Left lung (tissue), 10 donors: ENCODE measurements around the gene RBFOX2. TPM values are rescaled to one million over a fixed set of nuclear protein-coding genes. Genes with fewer than 3 reads are reported as not detected.

Experiments
- ATAC-seq: fragments of 200-7000 bp; cut with Tn5 transposase; one replicate; pipeline ENCODE4 v1.9.1; 2020; ENCODE audit warnings: moderate library complexity
- DNase-seq, 4 donors: peaks; one replicate each; pipeline ENCODE4 v3.0.0-alpha.2; 2013 to 2020
- H3K27ac ChIP-seq, 2 donors: fragments of 200-600 bp; sonication (generic) in 1 of 2; one replicate each; pipeline versions ENCODE4 v1.5.0 to v1.8.0; 2020 to 2021
- H3K27me3 ChIP-seq, 2 donors: fragments of 200-600 bp; sonication (generic) in 1 of 2; one replicate each; pipeline versions ENCODE4 v1.5.0 to v1.8.0; 2020 to 2021
- H3K36me3 ChIP-seq, 2 donors: fragments of 200-600 bp; sonication (generic) in 1 of 2; one replicate each; pipeline versions ENCODE4 v1.5.0 to v1.8.0; 2020 to 2021
- H3K4me1 ChIP-seq, 2 donors: fragments of 200-600 bp; one replicate each; pipeline ENCODE4 v1.8.0; 2021
- H3K4me3 ChIP-seq, 2 donors: fragments of 200-600 bp; sonication (generic) in 1 of 2; one replicate each; pipeline versions ENCODE4 v1.5.0 to v1.8.0; 2020 to 2021; ENCODE audit warnings: mild to moderate bottlenecking in 1 of 2
- H3K9me3 ChIP-seq, 2 donors: fragments of 200-600 bp; sonication (generic) in 1 of 2; one replicate each; pipeline versions ENCODE4 v1.5.0 to v1.8.0; 2020 to 2021
- intact Hi-C, 2 donors: fragments of 100-400 bp; cut with DNase I; formaldehyde crosslinking; loops; one replicate each; pipeline versions ENCODE4 v1.11.2 to v1.14.2; 2022
- polyA plus RNA-seq, 6 donors: library from polyadenylated mRNA; unstranded; fragments of 120-200 nt; gene quantifications; one replicate each; pipeline ENCODE4 v1.2.1, GENCODE V29; 2013; ENCODE audit not compliant: insufficient read length in 6 of 6
- total RNA-seq, 2 donors: library from RNA; stranded (reverse); fragmentation: NEBNext Ultra II Directional; extraction: Animal tissue kit (Norgen Biotek cat#: 25700); gene quantifications; one replicate each; pipeline ENCODE4 v1.2.1, GENCODE V29; 2021
- TF ChIP-seq, protein P1 (sequence below), 2 donors: fragments of 200-600 bp; sonication (generic) in 1 of 2; IDR thresholded peaks; one replicate each; pipeline versions ENCODE4 v1.5.0 to v1.8.0; 2021; ENCODE audit warnings: antibody characterized with exemption in 2 of 2
- donor health status: DM: no; HTN: yes; CAD: no.
- donor health status: DM: no; HTN: no; CAD: no.

The RBFOX2 gene
- total and polyA plus RNA-seq, 8 donors, result 63.1 to 171 (median 154) TPM

- H3K36me3 ChIP-seq, result no peaks in the 10 kb centered on the region
- no peaks in the 10 kb centered on the region for H3K27me3 ChIP-seq
- no peak for DNase-seq
- H3K9me3 ChIP-seq, result no peaks in the 10 kb centered on the region
- H3K4me1 ChIP-seq, result no peaks in the 10 kb centered on the region
- H3K4me3 ChIP-seq, result no peak overlapping the region
- intact Hi-C loops, result no loop called here
- no peak for ATAC-seq
- TF ChIP-seq, protein P1, sequence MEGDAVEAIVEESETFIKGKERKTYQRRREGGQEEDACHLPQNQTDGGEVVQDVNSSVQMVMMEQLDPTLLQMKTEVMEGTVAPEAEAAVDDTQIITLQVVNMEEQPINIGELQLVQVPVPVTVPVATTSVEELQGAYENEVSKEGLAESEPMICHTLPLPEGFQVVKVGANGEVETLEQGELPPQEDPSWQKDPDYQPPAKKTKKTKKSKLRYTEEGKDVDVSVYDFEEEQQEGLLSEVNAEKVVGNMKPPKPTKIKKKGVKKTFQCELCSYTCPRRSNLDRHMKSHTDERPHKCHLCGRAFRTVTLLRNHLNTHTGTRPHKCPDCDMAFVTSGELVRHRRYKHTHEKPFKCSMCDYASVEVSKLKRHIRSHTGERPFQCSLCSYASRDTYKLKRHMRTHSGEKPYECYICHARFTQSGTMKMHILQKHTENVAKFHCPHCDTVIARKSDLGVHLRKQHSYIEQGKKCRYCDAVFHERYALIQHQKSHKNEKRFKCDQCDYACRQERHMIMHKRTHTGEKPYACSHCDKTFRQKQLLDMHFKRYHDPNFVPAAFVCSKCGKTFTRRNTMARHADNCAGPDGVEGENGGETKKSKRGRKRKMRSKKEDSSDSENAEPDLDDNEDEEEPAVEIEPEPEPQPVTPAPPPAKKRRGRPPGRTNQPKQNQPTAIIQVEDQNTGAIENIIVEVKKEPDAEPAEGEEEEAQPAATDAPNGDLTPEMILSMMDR (IDR thresholded peaks at IDR 0.05), result no peak
- no peak overlapping the region for H3K27ac ChIP-seq
These were observed 181.8 kb downstream of the RBFOX2 start for GRCh38 chr22:35846804-35847203.

DNA sequence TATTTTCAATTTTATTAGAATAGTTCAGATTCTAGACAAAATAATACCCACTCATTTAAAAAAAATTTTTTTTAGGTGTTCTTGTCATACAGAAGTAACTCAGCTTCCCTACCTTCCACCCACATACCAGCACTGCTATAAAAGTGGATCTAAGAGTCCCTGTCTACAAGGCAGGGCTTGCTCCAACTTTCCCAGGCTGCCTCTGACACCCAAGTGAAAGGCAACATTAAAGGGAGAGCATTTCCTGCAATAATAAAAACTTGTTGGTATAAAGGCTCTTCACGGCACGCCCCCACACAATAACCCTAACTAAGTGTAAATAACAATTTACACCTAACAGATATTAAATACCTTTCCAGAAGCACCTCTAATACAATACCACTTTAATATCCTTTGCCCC, 183.7 kb downstream of the RBFOX2 start:
- Histone ChIP-seq H3K27ac (no peak overlapping the region), H3K9me3 (no peaks in the 10 kb centered on the region), H3K36me3 (no peaks in the 10 kb centered on the region), H3K4me3 (no peak overlapping the region), H3K27me3 (no peaks in the 10 kb centered on the region), H3K4me1 (peaks cover 0 to 3% of the 10 kb centered on the region in 2 donors)
- TF ChIP-seq, protein P1 (IDR thresholded peaks at IDR 0.05), result no peak
- intact Hi-C loops, result no loop called here
- ATAC-seq (no peak), DNase-seq (no peak)

DNA sequence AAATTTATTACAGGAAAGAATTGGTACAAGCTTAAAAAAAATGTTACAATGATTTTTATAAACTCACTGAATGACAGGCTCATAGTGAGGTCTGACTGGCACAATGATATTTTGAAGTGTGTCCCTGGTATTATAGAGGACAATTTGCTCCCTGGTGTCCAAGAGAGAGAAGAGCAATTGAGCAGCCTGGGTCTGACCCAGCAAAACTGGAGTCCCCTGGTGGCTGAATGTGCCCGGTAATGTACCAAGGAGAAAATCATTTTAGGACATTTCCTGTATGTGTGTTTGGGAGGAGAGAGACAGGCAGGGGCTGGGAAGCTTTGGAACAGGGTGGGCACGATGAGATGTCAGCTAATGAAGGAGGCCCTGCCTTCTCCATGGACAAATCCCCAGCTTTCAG, 185.7 kb downstream of the RBFOX2 start:
- ATAC-seq, result peak; percentile 22
- Histone ChIP-seq H3K9me3 (no peaks in the 10 kb centered on the region), H3K36me3 (no peaks in the 10 kb centered on the region), H3K27me3 (no peaks in the 10 kb centered on the region), H3K4me3 (no peak overlapping the region), H3K27ac (peak overlapping the region in 1 of 2 donors; percentile 33), H3K4me1 (peaks cover 8 to 13% of the 10 kb centered on the region in 2 donors)
- intact Hi-C loops, result no loop called here
- TF ChIP-seq, protein P1 (IDR thresholded peaks at IDR 0.05), result peak in 1 of 2 donors; percentile 17
- no peak for DNase-seq

DNA sequence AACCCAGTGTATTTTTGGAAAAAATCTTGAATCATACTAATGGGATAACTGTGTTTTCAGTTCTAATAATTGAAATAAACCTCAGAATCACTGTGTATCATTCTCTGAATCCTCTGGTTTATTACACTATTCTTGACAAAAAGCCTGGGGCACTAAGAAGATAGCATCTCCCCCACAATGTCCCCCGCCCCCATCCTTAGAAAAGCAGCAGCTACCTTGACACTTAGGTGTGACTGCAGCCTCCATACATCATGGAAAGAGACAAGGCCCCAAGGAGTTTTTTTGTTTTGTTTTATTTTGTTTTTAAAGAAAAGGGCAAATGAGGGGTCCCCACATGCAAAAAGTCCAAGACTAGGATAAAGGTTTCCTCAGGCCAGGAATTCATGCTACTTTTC, 186.1 kb downstream of the RBFOX2 start:
- ATAC-seq (no peak), DNase-seq (no peak)
- H3K27ac ChIP-seq, result peak overlapping the region in 1 of 2 donors; percentile 33
- H3K4me3 ChIP-seq, result no peak overlapping the region
- intact Hi-C loops, result no loop called here
- H3K4me1 ChIP-seq, result peaks cover 13 to 17% of the 10 kb centered on the region in 2 donors
- no peaks in the 10 kb centered on the region for H3K36me3 ChIP-seq
- H3K27me3 ChIP-seq, result no peaks in the 10 kb centered on the region
- no peaks in the 10 kb centered on the region for H3K9me3 ChIP-seq
- TF ChIP-seq, protein P1 (IDR thresholded peaks at IDR 0.05), result no peak

DNA sequence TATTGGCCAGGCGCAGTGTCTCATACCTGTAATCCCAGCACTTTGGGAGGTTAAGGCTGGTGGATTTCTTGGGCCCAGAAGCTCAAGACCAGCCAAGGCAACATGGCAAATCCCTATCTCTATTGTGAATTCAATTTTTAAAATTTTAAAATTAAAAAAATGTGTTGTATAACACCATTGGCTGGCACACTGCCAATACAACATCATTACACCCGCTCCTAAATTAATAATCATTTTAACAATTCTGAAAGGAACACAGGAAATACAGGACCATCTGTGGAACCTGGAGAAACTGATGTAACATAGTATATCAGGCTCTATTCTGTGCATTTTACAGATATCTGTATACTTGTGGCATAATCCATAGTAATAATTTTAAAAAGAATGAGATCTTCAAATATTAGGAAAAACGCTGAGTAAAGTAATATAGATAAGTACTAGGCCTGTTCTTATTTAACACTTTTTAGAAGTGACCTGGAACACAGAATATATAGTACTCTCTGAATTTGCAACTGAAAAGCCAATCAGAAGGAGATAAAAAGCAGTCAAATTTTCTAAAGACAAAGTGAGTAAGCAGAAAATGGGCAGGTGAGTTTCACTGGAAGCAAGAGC, 186.6 kb downstream of the RBFOX2 start:
- H3K4me3 ChIP-seq, result no peak overlapping the region
- peaks cover 16 to 22% of the 10 kb centered on the region in 2 donors for H3K4me1 ChIP-seq
- H3K9me3 ChIP-seq, result no peaks in the 10 kb centered on the region
- intact Hi-C loops, result no loop called here
- peak overlapping the region in 1 of 2 donors; percentile 33 for H3K27ac ChIP-seq
- H3K27me3 ChIP-seq, result no peaks in the 10 kb centered on the region
- ATAC-seq (no peak), DNase-seq (no peak)
- TF ChIP-seq, protein P1 (IDR thresholded peaks at IDR 0.05), result no peak
- H3K36me3 ChIP-seq, result no peaks in the 10 kb centered on the region
